IPS DF 4.7 (cell line): Measurements from ENCODE around the gene AOPEP.

ENCODE experiments used
- DNase-seq: peaks from one replicate; pipeline ENCODE4 v3.0.0-alpha.2; 2013; ENCODE audit warnings: low spot score; ENCODE audit errors: extremely low read depth

The AOPEP gene

GRCh38 chr9:95077766-95078370 lies 351.4 kb downstream of the AOPEP start:
- DNase-seq, result no peak

- no peak for DNase-seq
Observed at GRCh38 chr9:95078511-95078910, 352.0 kb downstream of the AOPEP start.

DNA sequence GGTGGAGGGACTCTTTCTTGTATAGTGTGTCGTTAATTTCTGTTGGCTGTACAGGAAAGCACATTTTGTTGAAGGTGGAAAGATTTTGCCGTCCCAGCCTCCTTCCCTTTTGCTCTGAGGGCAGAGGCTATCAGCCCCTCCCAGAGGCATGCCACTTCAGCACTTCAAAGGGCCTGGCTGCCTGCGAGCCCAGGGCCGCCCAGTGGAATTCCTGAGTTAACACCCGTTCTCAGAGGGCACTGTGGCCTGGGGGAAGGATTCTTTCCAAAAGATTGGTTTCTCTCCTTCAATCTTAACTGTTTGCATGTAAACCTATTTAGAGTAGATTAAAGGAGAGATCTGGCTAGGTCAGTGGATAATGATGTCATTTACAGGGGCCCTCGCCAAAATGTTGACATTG lies 352.4 kb downstream of the AOPEP start:
- DNase-seq, result no peak

DNA sequence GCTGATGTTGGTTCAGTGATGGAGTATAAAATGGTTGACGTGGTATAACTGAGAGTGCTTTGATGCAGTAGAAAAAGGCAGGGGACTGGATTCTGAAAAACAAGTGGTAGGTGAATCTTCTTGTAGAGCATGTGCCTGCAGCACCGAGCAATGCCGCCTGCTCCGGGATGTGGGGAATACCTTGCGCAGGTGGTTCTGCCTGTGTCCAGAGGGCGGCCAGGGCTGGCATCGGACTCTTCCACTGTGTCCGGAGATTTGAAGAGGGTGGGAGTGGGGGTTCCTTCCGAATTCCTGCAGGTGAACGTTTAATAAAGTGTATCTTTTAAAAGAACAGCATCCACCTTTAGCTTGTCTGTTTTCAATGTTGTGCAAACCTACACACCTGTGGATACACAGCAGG lies 353.0 kb downstream of the AOPEP start:
- DNase-seq, result no peak

- DNase-seq, result no peak
Observed at GRCh38 chr9:95080961-95081647, 354.6 kb downstream of the AOPEP start.

DNA sequence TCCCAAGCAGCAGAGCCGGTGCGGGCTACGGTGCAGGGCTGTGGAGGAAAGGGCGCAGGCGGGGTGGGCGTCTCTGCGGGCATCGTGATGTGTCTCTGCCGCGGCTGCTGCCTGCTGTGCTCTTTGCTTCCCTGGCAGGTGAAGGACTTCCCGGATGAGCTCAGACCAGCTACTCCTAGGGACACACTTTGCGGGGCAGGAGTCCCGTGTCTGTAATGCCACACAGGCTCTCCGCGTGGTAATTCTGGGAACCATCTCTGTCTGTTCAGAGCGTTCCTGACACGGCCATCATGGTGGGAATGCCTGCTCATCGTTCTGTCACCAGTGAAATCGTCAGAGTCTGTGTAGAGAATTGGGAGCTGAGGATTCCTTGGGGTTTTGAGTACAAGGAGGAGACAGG lies 355.5 kb downstream of the AOPEP start:
- DNase-seq, result no peak

DNA sequence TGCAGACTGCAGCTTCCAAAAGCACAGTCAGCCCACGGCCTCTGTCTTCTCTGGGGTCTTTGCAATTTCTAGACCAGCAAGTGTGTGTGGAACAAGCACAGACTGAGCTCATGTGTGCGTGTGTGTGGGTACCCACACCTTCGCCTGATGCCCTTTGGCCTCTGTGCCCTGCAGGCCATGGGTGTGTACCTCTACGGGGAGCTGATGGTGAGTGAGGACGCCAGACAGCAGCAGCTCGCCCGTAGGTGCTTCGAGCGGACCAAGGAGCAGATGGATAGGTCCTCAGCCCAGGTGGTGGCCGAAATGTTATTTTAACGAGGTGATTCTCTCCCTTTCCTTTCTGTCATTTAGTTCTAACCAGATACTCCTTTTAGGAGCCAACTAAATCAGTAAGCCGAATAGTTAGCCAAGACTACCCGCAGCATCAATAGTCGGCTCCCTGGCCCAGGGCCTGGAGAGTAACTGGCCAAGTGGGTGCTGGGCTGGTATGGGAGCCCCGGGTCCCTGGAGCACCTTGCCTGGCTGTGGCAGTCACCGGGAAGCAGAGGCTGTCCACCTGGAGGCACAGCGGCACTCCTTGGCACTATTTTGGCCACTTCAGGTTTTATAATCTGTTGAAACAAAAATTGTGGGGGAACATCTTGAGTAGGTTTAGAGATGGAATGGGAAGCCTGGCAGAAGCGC lies 356.0 kb downstream of the AOPEP start:
- DNase-seq, result no peak

DNA sequence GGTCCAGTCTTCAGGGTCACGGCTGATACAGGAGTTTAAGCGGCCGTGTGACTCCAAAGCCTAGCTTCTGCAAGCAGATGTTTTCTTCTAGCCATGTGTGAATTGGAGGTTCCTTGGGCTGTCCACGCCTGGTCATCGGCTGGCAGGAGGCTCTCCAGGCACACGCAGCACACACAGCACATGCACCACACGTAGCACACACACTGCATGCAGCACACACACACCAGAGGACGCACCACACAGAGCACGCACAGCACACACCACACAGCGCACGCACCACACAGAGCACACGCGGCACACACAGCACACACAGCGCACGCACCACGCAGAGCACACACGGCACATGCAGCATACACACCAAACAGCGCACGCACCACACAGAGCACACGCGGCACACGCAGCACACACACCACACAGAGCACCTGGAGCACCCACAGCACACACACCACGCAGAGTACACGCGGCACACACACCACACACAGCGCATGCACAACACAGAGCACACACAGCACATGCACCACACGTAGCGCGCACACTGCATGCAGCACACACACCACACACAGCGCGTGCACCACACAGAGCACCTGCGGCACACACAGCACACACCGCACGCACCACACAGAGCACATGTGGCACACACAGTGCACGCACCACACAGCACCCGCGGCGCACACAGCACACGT lies 356.7 kb downstream of the AOPEP start:
- no peak for DNase-seq

- DNase-seq, result no peak
Observed at GRCh38 chr9:95084254-95084934, 357.9 kb downstream of the AOPEP start.

- no peak for DNase-seq
Observed at GRCh38 chr9:95085036-95085770, 358.7 kb downstream of the AOPEP start.

DNA sequence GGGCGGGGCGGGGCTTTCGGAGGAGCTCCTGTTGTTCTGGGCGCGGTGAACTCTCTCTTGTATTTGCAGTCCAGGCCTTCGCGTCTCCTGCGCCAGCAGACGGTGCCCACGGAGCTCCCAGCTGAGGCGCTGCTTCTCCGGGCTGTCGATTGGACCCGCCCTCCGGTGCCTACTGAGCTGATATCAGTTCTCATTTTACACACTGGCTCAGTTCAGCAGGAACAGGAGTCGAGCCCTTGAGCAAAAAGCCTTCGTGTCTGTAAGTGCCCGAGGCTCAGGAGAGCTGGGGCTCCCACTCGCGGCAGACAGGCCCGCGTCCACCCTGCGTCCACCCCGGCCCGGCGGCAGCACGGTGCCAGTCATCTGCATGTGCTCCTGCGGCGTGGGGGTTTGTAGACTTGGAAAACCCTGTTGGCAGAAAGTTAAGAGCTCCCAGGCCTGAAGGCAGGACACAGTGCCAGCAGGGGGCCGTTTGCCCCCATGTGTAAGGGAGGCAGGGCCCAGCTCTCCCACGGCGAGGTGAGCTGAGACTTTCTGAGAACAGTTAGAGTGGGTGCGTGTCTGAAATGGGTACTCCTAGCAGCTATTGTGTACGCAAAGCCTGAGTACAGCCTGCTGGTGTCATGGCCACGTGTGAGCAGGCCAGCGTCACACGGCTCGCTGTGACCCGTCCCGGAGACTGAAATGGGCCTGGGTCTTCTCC lies 359.5 kb downstream of the AOPEP start:
- DNase-seq, result no peak

DNA sequence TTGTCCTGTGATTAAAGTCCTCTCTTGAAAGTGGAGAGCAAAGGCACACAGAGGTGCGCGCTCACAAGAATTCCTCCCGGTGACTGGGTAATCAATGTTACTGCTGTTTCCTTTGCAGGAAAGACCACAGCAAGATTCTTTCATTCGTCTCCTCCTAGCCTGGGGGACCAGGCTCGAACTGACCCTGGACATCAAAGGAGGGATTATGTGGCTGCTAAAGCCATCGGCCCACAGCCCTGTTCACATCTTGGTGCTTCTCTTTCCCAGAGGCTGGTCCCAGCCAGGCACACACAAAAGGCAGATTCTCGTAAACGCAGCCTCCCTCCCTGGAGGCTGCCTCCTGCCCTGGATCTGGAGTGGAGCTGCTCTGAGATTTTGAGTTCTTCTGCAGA lies 360.1 kb downstream of the AOPEP start:
- no peak for DNase-seq

GRCh38 chr9:95087659-95088242 lies 361.3 kb downstream of the AOPEP start:
- DNase-seq, result no peak

- no peak for DNase-seq
Observed at GRCh38 chr9:95088421-95089161, 362.1 kb downstream of the AOPEP start.

- no peak for DNase-seq
Observed at GRCh38 chr9:95089257-95090022, 362.9 kb downstream of the AOPEP start.

DNA sequence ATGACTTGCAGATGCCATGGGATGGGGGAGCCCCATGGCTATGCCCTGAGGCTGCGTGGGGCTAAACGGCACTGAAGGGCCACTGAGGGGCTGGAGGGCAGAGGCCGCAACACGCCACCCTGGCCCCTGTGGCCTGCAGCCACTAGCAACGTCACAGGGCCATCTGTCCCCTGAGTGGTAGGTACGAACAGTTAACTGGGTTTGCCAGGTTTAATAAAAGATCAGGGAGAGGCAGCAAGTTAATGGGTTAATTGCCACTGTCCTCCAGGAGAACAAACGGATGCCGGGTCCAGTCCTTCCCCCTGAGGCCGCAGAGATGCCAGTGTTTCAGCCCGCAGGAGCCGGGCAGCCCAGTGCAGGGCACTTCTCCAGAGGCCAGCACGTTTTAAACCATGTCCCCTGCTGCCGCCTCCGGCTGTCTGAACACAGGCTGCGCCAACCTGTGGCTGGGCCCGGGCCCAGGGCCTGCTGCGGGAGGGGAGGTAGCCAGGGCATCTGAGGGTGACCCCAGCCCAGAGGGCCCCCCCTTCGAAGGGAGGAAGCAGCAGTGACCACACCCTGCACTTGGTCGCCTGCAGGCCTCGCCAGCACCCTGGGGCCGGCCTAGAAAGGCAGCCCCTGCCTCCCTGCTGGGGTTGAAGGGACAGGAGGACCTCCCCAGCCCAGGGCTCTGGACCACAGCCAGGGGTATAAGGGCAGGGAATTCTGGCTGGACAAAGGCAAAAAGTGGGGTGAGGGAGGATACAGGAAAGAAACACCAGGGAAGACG lies 363.7 kb downstream of the AOPEP start:
- no peak for DNase-seq

- DNase-seq, result no peak
Observed at GRCh38 chr9:95090871-95091577, 364.5 kb downstream of the AOPEP start.
